Limb (tissue), 2 donors: ENCODE data around the gene CTSS.

Experiments used
- DNase-seq, 2 donors: peaks; one replicate each; pipeline ENCODE4 v3.0.0-alpha.2; 2016; ENCODE audit errors: extremely low spot score in 2 of 2

The CTSS gene

DNA sequence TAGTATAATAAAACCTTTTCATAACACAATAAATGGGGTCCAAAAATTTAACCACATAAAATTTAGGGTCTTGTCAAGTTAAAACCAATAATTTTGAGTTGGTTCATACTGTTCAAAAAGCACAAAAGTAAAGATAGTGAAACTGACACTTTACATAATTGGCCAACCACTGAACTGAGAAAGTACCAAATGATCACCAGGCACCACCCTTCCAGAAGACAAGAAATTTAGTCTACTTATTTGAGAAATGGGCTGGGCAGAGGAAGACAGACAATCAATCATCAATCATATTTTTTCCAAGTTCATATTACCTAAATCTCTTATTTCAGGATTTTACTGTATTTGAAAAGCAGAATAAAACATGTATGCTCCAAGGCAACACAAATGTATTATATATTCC is 62.2 kb downstream of the CTSS start:
- DNase-seq, result no peak

DNA sequence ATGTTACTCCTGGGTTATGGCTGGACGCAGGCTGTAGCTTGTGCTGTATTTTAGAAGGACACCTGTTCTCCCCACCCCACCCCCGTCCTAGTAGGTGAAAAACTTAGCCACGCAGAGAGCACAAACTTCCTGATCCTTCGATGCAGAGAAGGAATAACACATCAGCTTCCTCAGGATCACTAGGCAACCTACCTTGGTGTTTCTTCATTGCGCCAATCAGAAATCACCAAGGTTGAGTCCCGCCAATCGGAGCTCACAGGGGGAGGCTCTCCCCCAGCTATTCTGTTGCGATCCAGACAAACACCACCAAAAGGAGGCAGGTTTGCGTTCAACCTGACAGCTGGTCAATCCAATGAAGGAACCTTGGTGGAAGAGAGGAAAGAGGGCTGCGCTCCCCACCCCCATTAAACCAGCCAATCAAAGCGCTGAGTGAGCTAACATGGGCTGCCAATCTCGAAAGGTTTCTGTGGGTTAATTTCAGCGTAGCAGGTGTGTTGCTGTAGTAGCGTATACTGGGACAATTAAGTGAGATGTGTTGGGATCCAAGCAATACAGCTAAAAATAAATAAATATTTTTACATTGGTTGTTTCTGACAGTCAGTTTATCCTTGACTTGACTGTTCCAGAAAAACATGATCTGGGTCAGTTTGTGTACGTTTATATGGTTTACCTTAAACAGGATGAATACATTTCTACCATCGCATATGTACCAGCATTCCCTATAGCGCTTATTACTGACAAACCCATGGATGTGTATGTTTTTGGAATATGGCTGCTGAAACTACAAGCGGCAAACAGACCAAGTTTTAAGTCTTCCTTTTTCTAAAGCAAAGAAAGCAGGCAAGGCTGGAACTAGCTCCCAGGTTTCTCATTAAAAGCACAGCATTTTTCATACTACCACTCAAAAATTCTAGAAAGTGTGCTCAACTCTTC is 68.3 kb downstream of the CTSS start, which contains the start of gene GOLPH3L:
Gene GOLPH3L (minus strand): TSS at position 160 of the 933 bp plus-strand sequence. CDS start 2,316 bp downstream, outside the sequence.
- peak; percentile 92 to 98 for DNase-seq

DNA sequence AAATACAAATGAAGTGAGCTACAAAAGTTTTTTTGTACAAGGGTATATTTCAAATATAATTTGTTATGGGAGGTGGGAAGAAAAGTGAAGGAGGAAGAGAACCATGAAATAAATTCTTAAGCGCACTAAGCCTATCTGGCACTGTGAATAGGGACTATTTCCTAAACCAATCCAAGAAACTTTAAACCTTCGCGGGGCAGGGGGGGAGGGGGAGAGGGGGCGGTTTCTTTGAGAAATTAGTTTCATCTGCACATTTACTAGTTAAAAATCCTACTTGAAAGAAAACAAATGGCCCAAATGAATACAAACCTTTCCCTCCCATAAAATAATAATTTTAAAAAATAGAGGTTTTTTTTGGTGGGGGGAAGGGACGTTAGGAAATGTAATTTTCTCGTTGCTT is 69.0 kb downstream of the CTSS start:
- DNase-seq, result peak in 1 of 2 donors; percentile 39

DNA sequence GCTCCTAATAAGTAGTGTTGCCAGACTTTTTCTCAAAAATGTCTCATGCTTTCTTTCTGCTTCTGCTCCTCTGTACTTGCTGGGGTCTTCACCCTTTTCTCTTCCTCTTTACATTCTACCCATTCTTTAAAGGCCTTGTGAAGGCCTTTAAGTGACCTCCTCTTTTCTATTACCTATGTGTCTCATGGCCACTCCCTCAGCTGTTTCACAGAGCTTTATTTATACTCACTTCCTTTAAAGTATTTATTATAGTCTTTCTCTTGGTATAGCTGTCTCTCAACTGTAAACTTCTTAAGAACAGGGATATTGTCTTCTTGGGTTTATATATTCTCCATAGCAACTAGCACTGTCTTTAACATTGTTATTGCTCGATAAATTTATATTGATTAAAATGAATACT is 69.4 kb downstream of the CTSS start:
- DNase-seq, result no peak

DNA sequence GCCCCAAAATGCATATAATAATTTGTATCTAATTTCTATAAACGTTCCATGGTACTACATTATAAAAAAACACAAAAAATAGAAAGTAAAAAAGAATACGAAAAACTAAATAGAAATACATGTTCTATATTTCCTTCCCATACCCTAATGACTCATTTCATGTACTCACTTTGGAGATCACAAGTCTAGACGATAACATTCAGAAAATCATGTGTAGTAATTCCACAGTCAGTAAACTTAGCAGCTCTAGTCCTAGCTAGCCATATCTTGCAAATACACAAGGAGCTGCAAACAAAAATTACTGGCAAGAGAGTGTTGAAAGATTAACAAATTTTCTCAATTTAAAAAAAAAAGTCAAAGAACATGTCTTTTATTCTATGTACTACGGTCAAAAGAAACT is 70.0 kb downstream of the CTSS start:
- no peak for DNase-seq

DNA sequence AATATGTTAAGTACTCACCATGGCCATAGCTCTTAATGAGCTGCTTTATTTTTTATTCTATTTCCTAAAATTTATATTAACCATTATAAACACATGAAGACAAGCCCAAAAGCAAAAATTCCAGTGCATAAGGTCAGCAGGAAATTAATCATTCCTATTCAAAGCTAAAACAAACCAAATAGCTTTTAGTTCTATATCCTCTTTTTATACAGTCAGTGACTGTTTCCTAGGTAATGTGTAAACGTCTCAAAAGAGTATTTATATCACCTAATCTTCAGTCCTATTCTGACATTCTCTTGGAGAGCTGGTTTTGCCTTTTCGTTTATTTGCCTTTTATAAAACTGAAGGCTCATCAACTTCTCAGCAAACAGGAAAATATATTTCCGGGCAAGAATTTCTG is 72.9 kb downstream of the CTSS start:
- DNase-seq, result no peak

DNA sequence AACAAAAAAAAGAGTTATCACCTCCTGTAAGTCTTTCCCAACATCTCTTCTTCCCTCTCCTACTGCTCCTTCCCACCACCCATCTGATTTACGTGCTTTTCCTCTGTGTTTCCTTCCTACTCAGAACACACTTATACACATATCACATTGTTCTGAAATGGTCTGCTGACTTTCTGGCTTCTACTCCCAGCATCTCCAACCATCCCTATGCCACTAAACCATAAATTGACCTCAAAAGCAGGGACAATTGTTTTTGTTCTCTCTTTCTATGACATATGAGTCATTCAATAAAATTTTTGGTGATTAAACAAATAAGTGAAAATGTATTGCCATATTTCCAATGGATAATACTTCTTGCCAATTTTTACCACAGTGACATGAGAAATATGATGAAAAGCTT is 76.8 kb downstream of the CTSS start:
- DNase-seq, result no peak

DNA sequence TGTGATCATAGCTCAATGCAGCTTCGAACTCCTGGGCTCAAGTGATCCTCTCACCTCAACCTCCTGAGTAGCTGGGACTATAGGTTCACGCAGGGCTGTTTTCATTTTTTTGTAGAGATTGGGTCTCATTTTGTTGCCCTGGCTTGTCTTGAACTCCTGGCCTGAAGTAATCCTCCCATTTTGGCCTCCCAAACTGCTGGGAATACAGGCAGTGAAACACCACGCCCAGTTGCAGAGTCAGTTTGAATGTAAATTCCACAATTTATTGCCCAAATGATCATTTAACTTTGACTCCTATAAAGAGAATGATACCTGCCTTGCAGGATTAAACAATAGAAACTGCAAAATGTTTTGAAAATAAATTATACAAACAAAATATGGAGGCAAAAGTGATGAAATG is 79.3 kb downstream of the CTSS start:
- DNase-seq, result no peak

DNA sequence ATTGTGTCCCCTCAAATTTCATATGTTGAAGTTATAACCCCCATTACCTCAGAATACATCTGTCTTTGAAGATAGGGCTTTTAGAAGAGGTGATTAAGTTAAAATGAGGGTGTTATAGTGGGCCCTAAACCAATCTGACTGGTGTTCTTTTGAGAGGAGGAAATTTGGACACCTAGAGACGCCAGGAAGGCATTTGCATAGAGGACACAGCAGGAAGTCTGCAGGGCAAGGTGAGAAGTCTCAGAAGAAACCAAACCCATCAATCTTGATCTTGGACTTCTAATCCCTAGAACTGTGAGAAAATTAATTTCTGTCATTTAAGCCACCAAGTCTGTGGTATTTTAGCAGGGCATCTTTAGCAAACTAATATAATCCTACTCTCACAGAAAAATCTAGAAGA is 81.7 kb downstream of the CTSS start:
- DNase-seq, result no peak
